ENCODE data around the gene CPN2. TPM values are rescaled to one million over a fixed set of nuclear protein-coding genes. Genes with fewer than 3 reads are reported as not detected.
A peak's percentile ranks its signal among the peaks of the same experiment; 100 is the strongest.

The CPN2 gene
- polyA plus RNA-seq, 1 donor from 2014 or later: not detected

GRCh38 chr3:194399166-194399565 lies 48.0 kb upstream of the CPN2 start, which contains the start of gene GP5:
Gene GP5 (minus strand): TSS chr3:194399266. CDS start chr3:194398282, 984 bp downstream.
- Histone ChIP-seq H3F3A (ENCODE audit: insufficient read depth, low read length, poor library complexity, severe bottlenecking) (no peaks in the 10 kb centered on the region), H3K9me3 (ENCODE audit: low read length) (no peaks in the 10 kb centered on the region), H3K79me2 (replicated peaks; ENCODE audit: insufficient read depth, low read length) (no peaks in the 10 kb centered on the region), H2AFZ (ENCODE audit: low read depth, low read length) (no peak within 1 kb of the TSS), H4K20me1 (ENCODE audit: insufficient read depth) (no peaks in the 10 kb centered on the region), H3K36me3 (ENCODE audit: insufficient read depth, low read length) (no peaks in the 10 kb centered on the region), H3K27me3 (ENCODE audit: insufficient read depth, low read depth, low read length) (peaks cover 36% of the 10 kb centered on the region), H3K9ac (ENCODE audit: low read length) (no peak within 1 kb of the TSS), H3K9me2 (ENCODE audit: insufficient read depth, low read length) (no peaks in the 10 kb centered on the region), H3K4me2 (ENCODE audit: low read length) (no peak within 1 kb of the TSS), H3K27ac (ENCODE audit: low read length) (no peak within 1 kb of the TSS), H3K4me3 (ENCODE audit: low read length) (peak within 1 kb of the TSS; percentile 51)
- TF ChIP-seq REST (IDR thresholded peaks at IDR 0.05; ENCODE audit: borderline replicate concordance): no peak
- TF ChIP-seq CTCF (IDR thresholded peaks at IDR 0.05; ENCODE audit: poor library complexity, severe bottlenecking): no peak
- no peak for TF ChIP-seq SMC3 (conservative IDR thresholded peaks at IDR 0.05; ENCODE audit: poor library complexity)
- no peak for TF ChIP-seq MXI1 (conservative IDR thresholded peaks at IDR 0.05; ENCODE audit: poor library complexity, severe bottlenecking)
- no peak for TF ChIP-seq EP300 (conservative IDR thresholded peaks at IDR 0.05; ENCODE audit: poor library complexity, severe bottlenecking)
- TF ChIP-seq RAD21 (conservative IDR thresholded peaks at IDR 0.05): no peak
- TF ChIP-seq TAF1 (IDR thresholded peaks at IDR 0.05; ENCODE audit: low read depth): no peak
- no peak for TF ChIP-seq POLR2AphosphoS5 (IDR thresholded peaks at IDR 0.05)
- TF ChIP-seq EZH2 (IDR thresholded peaks at IDR 0.05; ENCODE audit: borderline replicate concordance, insufficient read depth, low read length, poor library complexity, severe bottlenecking): no peak

GRCh38 chr3:194397757-194398312 lies 46.7 kb upstream of the CPN2 start:
- no peaks in the 10 kb centered on the region for H3F3A ChIP-seq (ENCODE audit: insufficient read depth, low read length, poor library complexity, severe bottlenecking)
- H3K79me2 ChIP-seq (replicated peaks; ENCODE audit: insufficient read depth, low read length): no peaks in the 10 kb centered on the region
- H3K9ac ChIP-seq (ENCODE audit: low read length): no peak overlapping the region
- peaks cover 36% of the 10 kb centered on the region for H3K27me3 ChIP-seq (ENCODE audit: insufficient read depth, low read depth, low read length)
- H3K4me3 ChIP-seq (ENCODE audit: low read length): peak overlapping the region; percentile 51
- H2AFZ ChIP-seq (ENCODE audit: low read depth, low read length): no peak overlapping the region
- H3K27ac ChIP-seq (ENCODE audit: low read length): no peak overlapping the region
- H3K36me3 ChIP-seq (ENCODE audit: insufficient read depth, low read length): no peaks in the 10 kb centered on the region
- no peak overlapping the region for H3K4me2 ChIP-seq (ENCODE audit: low read length)
- TF ChIP-seq POLR2AphosphoS5 (IDR thresholded peaks at IDR 0.05) (peak; percentile 27), CTCF (IDR thresholded peaks at IDR 0.05; ENCODE audit: poor library complexity, severe bottlenecking) (no peak)
- H4K20me1 ChIP-seq (ENCODE audit: insufficient read depth): no peaks in the 10 kb centered on the region
- H3K9me2 ChIP-seq (ENCODE audit: insufficient read depth, low read length): no peaks in the 10 kb centered on the region
- no peaks in the 10 kb centered on the region for H3K9me3 ChIP-seq (ENCODE audit: low read length)
